Right ventricle myocardium inferior (tissue), 1 donor: ENCODE data around the gene TRAPPC3. TPM values are rescaled to one million over a fixed set of nuclear protein-coding genes. Genes with fewer than 3 reads are reported as not detected.
A peak's percentile ranks its signal among the peaks of the same experiment; 100 is the strongest.

Experiments
- ATAC-seq: fragments of 200-7000 bp; cut with Tn5 transposase; one replicate; pipeline ENCODE4 v1.9.1; 2020; ENCODE audit warnings: mild to moderate bottlenecking, moderate library complexity
- DNase-seq: peaks from one replicate; pipeline ENCODE4 v3.0.0; 2021; ENCODE audit errors: missing footprints
- intact Hi-C: fragments of 100-400 bp; cut with DNase I; formaldehyde crosslinking; loops from one replicate; pipeline ENCODE4 v1.11.0; 2022
- total RNA-seq: library from RNA; stranded (reverse); fragmentation: NEBNext Ultra II Directional; extraction: Animal tissue kit (Norgen Biotek cat#: 25700); gene quantifications from one replicate; pipeline ENCODE4 v1.2.1, GENCODE V29; 2021
- donor health status: DM: no; HTN: yes; CAD: no; lungs with severe emphysema.

Gene TRAPPC3
- total RNA-seq, 1 donor from 2014 or later: 53.9 TPM

DNA sequence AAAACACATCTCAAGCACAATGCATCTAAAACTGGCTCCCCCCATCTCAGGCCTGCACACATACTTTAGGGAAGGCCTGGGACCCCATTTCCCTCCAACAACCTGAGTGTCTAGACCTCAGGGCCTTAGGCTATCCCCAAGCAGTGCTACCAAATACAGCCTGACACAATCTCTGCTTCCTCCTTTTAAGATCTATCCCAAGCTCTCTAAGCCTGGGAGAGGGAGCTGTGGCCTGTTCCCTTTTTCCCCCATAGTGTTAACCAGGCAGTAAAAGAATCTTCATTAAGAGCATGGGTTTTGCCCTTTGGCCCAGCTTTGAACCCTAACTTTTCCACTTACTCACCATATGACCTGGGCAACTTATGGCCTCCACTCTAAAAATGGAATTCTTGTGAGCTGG, 13.5 kb downstream of the TRAPPC3 start:
- DNase-seq (no peak), ATAC-seq (no peak)
- intact Hi-C loops: loop anchor here (2.0 kb wide), 1 partner anchor 37 kb away; no protein-coding TSS in a partner anchor

DNA sequence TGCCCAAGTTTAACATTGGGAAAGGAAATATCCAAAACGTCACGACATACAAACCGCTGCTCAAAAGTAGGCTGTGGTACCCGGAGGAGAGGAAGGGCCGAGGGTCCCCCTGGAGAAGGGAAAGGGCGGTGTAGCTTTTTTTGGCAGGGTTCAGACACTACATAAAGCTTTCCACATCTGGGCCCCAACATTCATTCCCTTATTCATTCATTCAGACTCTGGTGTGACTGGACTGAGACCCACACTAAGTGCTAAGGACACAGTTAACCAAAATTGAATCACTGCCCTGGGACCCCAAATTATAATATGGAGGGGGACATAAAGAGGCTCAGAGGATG, 14.0 kb downstream of the TRAPPC3 start:
- DNase-seq (no peak), ATAC-seq (no peak)
- intact Hi-C loops: loop anchor here (2.0 kb wide), 1 partner anchor 36 kb away; no protein-coding TSS in a partner anchor

DNA sequence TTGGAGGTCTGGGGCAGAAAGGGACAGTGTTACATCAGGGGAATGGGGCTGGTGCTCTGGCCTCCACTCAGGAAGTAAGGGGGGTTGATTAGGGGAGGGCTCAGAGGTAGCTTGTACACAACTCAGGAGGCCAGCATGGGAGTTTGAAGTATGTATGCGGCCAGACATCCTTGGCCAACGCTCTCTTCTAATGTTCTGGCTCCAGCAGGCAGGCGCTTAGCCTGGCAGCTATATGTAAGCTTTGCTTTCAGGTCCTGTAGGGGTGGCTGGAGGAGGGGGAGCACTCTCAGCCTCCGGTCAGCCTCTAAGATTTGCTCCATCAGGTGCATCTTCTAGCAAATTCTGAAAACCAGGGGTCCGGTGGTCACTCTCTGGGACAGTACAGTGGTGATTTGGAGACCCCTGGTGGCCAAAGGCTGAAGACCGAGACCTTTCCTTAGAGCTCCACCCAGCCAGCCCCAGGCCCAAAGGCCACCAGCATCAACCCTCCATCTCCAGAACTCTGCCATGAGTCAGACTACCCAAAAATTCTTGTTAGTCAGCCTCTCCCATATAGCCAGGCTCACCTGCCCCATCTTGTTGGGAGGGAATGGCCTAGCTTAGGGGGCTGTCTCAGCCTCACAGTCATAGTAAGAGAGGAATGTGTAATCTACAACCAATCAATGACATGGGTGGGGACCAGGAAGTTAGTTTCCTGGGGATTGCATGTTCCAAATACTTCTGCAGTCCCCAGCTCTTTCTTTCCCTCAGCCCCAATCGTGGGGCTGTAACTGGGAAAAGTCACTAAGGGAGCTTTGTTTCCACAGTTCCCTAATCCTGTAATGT, 14.6 kb downstream of the TRAPPC3 start:
- ATAC-seq (peak; percentile 66), DNase-seq (no peak)
- intact Hi-C loops: loop anchor here (2.0 kb wide), 1 partner anchor 36 kb away; no protein-coding TSS in a partner anchor

DNA sequence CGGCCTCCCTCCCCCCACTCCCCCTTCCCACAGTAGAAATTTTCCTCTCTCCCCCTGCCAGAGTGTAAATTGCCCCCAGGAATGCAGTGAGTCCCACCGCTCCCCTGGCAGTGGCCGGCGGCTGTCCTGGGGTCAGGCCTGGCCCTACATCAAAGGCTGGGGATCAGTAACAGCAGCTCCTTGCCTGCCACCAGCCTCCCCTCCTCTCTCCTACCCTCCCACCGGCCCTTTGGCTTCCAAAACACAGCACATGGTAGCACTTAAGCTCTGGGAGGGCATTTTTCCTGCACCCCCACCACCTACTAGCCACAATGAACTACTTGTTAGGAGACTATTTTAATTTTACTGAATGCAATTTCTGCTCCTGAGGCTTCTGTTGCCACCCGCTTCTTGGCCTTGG, 15.3 kb downstream of the TRAPPC3 start:
- DNase-seq: no peak
- intact Hi-C loops: loop anchor here (2.0 kb wide), 1 partner anchor 35 kb away; no protein-coding TSS in a partner anchor
- no peak for ATAC-seq

DNA sequence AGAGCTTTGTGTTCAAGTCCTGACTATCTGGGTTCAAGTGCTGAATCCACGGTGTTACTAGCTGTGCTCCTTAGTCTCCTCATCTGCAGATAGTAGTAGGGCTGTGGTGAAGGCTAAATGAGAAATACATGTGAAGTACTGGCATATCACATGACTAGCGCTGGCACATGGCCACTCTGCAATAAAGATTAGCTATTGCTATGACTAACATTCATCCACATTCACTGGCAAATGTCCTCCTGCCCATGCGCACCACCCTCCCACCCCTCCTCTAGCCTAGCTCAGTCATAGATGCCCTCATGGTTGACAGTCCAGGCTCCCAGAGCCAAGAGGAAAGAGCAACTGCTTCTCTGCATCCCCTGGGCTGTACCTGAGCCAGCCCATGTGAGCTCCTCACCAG, 15.8 kb downstream of the TRAPPC3 start:
- DNase-seq (no peak), ATAC-seq (peak; percentile 34)
- intact Hi-C loops: no loop called here

DNA sequence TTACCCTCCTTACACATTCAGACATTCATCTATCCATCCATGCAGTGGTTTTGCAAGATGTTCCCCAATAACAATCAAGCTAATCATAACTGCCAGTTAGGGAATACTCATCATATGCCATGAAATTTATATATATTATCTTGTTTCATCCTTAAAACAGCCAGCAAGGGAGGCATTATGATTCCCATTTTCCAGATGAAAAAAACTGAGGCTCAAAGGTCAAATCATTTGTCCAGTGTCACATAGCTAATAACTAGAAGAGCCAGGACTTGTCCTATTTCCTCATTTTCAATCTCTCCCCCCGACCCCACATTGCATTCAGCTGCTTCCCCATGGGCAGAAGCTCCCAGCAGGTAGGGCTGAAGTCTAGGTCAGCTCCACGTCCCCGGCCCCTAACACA, 17.3 kb downstream of the TRAPPC3 start:
- ATAC-seq (no peak), DNase-seq (no peak)
- intact Hi-C loops: no loop called here

DNA sequence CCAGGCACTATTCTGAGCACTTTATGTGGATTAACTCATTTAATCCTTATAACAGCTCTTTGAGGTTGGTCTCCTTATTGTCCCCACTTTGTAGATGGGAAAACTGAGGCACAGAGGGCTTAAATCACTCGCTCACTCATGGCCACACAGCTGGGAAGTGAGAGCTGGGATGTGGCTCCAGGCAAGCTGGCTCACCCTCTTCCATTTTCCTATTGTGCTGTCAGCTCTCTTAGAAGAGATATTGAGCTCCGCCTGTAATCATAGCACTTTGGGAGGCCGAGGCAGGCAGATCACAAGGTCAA, 20.4 kb downstream of the TRAPPC3 start:
- ATAC-seq: no peak
- no peak for DNase-seq
- intact Hi-C loops: no loop called here

DNA sequence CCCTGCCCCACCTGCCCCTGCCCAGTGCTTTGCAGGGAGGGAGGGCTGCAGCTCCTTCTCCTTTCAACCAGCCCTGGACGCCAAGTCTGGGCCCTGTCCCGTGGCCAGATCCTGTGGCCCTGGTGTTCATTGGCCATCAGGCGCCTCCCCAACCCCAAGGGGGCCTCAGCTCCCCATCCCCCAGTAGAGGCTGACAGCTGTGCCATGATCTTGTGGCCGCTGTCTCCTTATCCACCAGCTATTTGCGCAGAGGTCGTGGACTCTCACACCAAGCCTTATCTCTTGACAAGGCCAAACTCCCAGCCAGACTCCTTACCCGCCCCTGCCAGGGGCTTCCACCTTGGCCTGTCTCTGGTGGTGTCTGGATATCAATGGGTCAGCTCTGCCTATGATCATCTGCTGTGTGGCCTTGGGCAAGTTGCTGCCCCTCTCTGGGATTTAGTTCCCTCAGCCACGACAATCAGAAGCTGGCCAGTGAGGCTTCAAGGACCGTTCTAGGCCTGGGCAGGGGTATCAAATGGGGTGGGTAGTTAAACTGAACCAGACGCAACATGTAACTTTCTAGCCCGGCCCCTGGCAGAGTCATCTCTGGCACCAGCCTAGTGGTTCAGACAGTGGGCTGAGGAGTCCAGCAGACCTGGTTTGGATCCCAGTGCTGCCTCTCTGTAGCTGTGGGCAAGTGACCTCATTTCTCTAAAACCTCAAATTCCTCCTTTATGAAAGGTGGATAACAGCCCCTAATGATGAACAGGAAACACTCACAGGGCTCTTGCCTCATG, 21.0 kb downstream of the TRAPPC3 start:
- ATAC-seq (no peak), DNase-seq (no peak)
- intact Hi-C loops: no loop called here

DNA sequence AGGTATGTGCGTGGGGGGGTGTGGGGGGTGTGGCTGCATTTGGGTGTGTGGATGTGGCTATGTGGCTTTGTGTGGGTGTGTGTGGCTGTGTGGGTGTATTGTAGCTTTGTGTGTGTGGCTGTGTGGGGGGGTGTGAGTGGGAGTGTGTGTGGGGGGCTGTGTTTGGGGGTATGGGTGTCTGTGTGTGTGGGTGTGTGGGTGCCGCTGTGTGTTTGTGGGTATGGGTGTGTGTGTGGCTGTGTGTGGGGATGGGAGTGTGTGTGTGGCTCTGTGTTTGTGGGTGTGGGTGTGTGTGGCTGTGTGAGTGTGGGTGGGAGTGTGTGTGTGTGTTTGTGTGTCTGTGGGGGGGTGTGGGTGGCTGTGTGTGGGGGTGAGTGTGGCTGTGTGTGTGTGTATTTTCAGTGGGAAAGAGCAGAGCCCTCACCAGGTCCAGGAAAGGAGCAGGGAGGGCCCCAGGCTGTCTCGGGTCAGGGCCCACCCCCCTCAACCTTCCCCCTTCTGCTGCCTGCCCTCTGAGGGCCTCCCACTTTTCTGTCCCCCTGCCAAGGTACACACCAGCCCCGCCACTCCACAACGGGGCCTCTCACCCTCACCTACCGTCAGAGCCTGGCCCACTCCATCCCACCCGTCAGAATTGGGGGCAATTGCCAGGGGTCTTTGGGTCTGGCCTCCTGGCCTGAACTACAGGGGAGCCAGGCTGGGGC, 22.3 kb downstream of the TRAPPC3 start:
- intact Hi-C loops: no loop called here
- no peak for DNase-seq
- ATAC-seq: no peak

DNA sequence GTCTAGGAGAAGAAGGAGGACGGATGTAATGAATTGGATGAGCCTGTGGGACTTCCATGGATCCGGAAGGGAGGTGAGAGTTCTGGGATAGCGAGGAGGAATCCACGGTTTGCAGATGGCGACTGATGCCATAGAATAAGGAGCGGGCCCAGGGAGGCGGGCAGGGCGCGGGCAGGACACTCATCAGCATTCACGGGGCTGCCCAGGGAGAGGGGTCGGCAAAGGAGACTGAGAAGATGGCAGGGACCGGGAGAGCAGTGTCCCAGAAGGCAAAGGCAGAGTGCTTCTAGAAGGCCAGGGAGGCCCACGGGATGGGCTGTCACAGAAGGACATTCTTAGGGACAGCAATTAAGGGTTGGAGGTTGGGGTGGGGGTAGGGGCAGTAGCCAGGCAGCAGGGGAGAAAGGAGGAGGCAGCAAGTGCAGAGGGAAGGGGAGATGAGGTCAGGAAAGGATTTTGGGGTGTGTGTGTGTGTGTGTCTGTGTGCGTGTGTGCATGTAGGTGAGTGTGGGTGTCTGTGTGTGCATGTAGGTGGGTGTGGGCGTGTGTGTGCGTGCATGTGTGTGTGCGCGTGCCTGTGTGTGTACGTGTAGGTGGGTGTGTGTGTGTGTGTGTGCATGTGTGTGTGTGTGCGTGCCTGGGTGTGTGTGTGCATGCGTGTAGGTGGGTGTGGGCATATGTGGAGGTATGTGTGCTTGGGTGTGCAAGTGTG, 23.1 kb downstream of the TRAPPC3 start:
- intact Hi-C loops: no loop called here
- no peak for DNase-seq
- ATAC-seq: no peak

DNA sequence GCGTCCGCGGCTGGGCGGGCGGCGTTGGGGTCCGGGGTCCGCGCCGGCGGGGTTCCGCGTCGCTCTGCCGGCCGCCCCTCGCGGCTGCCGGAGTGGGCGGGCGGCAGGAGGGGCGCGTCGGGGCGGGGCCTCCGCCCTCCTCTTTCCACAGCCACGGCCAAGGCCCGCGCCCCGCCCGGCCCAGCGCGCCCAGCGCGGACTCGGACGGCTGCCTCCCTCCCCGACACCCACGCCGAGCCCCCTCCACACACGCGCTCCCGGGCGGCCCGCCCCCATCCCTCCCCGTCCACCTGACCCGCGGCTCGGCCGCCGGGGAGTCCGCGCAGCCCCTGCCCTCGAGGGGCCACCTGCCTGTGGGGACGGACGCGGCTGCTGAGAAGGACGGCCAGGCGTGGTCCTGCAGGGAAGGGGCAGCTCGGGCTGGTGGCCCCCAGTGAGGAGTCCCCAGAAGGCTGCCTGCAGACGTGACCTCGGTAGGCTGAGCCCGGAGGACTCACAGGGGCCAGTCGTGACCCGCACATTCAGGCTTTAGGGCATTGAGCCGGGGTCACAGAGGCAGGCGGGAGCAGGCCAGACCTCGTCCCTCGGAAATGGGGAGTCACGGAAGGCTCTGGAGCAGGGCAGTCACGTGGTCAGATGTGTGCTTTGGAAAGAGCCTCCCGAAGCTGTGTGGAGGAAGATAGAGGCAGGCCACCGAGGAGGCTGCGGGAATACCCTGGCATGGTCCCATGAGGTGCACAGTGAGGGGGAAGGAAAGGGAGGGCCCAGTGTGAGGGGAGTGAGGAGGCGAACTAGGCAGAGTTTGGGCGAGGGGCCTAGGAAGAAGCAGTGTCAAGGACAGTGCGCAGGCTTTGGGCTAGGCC, 23.9 kb downstream of the TRAPPC3 start, which contains the start of gene COL8A2:
COL8A2 (minus strand) TSS at position 94 of the 863 bp plus-strand sequence. CDS start 24,980 bp downstream, outside the sequence.
- ATAC-seq (peak; percentile 66), DNase-seq (no peak)
- intact Hi-C loops: no loop called here

DNA sequence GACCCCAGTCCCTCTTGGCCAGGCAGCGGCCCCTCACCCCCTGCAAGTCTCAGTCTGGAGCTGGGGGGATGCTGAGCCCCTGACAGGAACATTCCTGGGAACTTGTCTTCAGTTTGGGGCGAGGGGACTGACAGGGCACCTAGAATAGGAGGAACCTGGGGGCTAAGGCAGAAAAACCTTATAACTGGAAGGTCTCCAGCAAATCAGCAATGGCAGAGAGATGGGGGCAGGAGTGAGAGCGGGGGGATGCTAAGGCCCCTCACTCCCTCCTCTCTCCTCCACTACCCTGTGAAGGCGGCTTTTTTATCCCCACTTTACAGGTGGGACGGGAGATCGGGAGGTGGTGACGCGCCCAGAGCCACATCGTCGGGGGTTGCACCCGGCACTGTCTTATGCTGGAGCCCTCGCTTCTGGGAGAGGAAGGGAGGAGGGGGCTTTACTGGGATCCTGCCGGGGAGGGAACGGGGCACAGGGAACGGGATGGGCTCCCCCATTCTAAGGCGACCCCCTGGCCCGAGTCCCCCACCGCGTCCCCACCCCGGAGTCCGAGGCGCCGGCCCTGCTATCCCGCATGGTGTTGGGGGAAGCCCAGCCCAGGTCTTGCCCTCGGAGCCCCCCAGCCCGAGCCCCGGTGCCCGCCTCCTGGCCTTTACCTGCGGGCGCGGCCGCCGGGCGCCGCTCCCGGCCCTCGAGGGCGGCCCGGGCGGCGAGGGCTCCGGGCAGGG, 24.7 kb downstream of the TRAPPC3 start:
- ATAC-seq (no peak), DNase-seq (no peak)
- intact Hi-C loops: no loop called here

DNA sequence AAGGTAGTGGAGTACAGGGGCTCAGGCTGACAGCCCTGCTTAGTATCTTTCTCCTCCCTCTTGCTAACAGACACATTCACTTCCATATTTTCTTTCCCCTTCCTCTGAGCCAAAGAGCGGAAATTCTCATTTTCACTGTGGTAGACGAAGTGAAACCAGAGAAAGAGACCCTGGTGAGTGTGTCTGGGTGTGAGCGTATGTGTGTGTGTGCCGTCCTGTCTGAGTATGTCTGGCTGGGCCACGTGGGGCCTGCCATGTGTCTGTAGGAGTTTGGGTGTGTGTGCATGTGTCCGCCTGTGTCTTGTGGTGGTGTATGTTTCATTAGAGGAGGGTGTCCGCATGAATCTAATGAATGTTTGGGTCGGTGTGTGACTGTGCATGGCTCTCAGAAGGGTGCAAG, 25.9 kb downstream of the TRAPPC3 start:
- ATAC-seq (peak; percentile 30), DNase-seq (peak; percentile 83)
- intact Hi-C loops: no loop called here

DNA sequence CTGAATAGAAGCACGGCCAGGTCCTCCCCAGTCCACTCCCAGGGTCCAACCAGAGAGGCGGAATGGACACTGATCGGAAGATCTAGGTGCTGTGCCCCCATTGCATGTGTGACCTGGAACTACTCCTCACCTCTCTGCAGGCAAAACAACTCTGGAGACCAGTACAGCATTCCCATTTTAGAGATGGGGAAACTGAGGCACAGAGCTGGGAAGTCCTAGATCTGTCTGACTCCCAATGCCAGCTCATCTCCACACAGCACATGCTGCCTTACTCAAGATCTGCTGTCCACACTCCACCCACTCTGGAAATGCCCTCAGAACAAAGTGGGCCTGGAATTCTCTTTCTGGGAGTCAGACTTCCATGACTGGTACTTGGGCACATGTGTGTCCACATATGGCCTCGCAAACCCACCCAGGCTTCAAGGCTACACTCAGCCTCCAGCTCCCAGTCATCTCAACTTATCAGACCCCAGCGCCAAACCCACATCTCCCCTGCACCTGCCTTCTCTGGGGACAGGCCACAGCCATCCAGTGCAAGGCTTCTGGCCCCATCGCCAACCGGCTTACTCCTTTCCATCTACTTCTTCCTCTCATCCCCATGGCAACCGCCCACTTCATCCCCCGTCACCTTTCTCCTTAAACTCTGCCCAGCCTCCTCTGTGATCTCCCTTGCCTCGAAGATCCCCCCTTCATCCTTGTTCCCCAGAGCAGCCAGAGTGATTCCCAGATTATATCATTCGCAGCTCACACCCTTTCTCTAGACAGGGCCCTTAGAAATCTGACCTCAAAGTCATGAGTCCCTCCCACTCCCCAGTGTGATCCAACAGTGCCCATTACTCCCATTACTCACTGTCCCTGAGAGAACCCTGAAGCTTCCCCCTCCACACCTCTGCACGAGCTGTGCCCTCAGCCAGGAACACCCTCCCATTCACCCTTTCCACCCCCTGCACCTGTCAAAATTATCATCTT, 26.9 kb downstream of the TRAPPC3 start:
- no peak for ATAC-seq
- DNase-seq: no peak
- intact Hi-C loops: no loop called here

DNA sequence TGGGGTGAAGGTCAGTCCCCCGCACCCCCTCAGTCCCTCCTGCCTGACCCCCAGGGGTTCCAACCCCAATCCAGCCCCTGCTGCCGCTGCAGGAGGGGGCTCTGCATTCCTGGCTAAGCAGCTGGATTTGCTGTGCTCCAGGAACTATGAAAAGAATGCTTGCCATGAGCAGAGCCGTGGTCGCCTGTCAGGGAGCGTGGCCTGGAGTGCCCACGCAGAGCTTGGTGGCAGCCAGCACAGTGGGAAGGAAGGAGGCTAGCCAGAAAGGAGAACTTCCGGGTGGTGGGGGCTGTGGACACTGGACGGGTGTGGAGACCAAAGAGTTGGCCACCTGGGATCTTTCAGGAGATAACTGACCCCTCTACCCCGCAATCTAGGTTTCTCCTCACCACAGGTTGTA, 29.8 kb downstream of the TRAPPC3 start:
- no peak for ATAC-seq
- intact Hi-C loops: no loop called here
- no peak for DNase-seq

DNA sequence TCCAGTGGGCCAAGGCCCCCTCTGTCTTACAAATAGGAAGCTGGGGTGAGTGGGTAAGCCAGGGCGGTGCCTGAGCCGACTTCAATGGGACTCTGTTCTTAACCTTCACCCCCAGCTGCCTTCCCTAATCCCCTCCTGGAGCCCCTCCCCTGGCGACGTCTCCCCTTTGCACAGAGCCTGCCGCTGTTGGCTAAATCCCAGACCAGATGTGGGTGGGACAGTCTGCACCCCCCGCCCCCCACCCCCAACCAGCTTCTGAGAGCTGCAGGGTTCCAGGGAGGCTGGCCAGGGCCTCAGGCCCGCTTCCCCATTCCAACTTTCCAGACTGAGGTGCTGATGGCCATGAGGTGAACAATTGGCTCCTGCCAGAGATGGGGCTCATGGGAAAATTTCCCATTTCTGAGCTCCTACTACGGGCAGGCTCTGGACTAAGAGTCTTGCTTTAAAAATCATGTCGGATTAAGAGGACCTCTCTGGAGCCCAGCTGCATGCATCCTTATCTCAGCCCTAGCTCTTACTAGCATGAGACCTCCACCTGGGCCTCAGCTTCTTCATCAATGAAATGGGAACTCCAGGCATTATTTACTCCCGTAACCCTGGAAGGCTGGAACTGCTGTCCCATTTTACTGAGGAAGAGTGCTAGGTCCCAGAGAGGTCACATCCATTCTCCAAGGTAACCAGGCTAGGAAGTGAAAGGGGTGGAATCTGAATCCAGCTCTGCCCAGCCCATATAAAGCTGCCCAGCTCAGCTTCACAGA, 30.7 kb downstream of the TRAPPC3 start:
- no peak for DNase-seq
- intact Hi-C loops: no loop called here
- ATAC-seq: no peak
